ENCODE measurements around the gene TACR3.
"Not testable (repeated sequence)": the region's sequence is repeated elsewhere in the genome, so short reads cannot be mapped to it uniquely, and the experiment has no call there.

- not testable (repeated sequence) for TF ChIP-seq CTCF, POLR2A (IDR thresholded peaks at IDR 0.05)
These were observed 3.4 kb upstream of the TACR3 start for GRCh38 chr4:103723150-103723549.

All from adrenal gland (tissue), 5 donors.